ENCODE data around the gene HMGN4. TPM values are rescaled to one million over a fixed set of nuclear protein-coding genes. Genes with fewer than 3 reads are reported as not detected.

Gene HMGN4
- total and polyA plus RNA-seq, 2 donors (not counting 3 experiments of a cell fraction or from before 2014, with no cell fraction given) = 13.1 to 36.9 TPM

- CTCF ChIA-PET = interaction anchor here (1.1 to 2.2 kb wide), 3 partner anchors 10 to 161 kb away, joined by 5 to 7 read pairs (median 5); no protein-coding TSS in a partner anchor
Measured at GRCh38 chr6:26502626-26503025, 35.5 kb upstream of the HMGN4 start.

More at GRCh38 chr6:26502626-26503025, 35.5 kb upstream of the HMGN4 start:
- dilution Hi-C loops (cut with MboI; ENCODE audit: extremely low pct_ligation_motif_present, low sequenced_read_pairs) = no loop called here
- BruUV-seq (replicated peaks) = no TSS peak
- Histone ChIP-seq H3K79me2 (ENCODE audit: control insufficient read depth, insufficient read depth, low read length) (no peaks in the 10 kb centered on the region), H2AFZ (ENCODE audit: low read depth, low read length) (no peak overlapping the region), H3K9me1 (replicated peaks; ENCODE audit: control insufficient read depth, extremely low read depth, insufficient read depth, low read length) (no peaks in the 10 kb centered on the region), H3K9me3 (replicated peaks; ENCODE audit: control insufficient read depth, insufficient read depth, low read length) (no peaks in the 10 kb centered on the region), H3K9ac (replicated peaks; ENCODE audit: extremely low read depth, insufficient read depth, low read length) (no peak overlapping the region), H4K20me1 (replicated peaks; ENCODE audit: control insufficient read depth, extremely low read depth, insufficient read depth, low read length) (no peaks in the 10 kb centered on the region), H3K4me3 (replicated peaks in 1 of 3; ENCODE audit: insufficient read depth in 1 of 3, low read depth in 1 of 3, low read length in 3 of 3) (no peak overlapping the region), H3K27ac (ENCODE audit: insufficient read depth, low read depth, low read length) (no peak overlapping the region), H3K4me2 (ENCODE audit: insufficient read depth, low read length) (no peak overlapping the region), H3K36me3 (ENCODE audit: control insufficient read depth in 2 of 2, extremely low read depth in 1 of 2, insufficient read depth in 2 of 2, low read length in 2 of 2) (no peaks in the 10 kb centered on the region), H3K4me1 (ENCODE audit: control insufficient read depth, extremely low read depth, insufficient read depth, low read length) (peaks cover 5% of the 10 kb centered on the region), H3K27me3 (ENCODE audit: control insufficient read depth in 2 of 2, insufficient read depth in 2 of 2, low read length in 2 of 2) (peaks cover 46 to 49% of the 10 kb centered on the region in 2 experiments)
- intact Hi-C loops (cut with micrococcal nuclease) = no loop called here
- POLR2A ChIA-PET = no interaction called here
- TF ChIP-seq MYC (IDR thresholded peaks at IDR 0.05; ENCODE audit: low read depth, low read length) (no peak), JUN (IDR thresholded peaks at IDR 0.05; ENCODE audit: borderline replicate concordance, insufficient read depth, insufficient read length, low read depth) (no peak), POLR2A (IDR thresholded peaks at IDR 0.05; ENCODE audit: low read depth, low read length) (no peak), CTCF (IDR thresholded peaks at IDR 0.05; ENCODE audit: extremely low read depth in 1 of 2, insufficient read depth in 1 of 2, low read depth in 1 of 2, low read length in 2 of 2) (no peak), EZH2 (IDR thresholded peaks at IDR 0.05; ENCODE audit: borderline replicate concordance, low read depth, low read length, severe bottlenecking) (no peak), GATA2 (IDR thresholded peaks at IDR 0.05; ENCODE audit: insufficient read depth, insufficient read length, low read depth, low read length) (no peak), FOS (IDR thresholded peaks at IDR 0.05; ENCODE audit: borderline replicate concordance, insufficient read depth, low read length) (no peak), POLR2AphosphoS5 (IDR thresholded peaks at IDR 0.05; ENCODE audit: insufficient read depth, low read depth, low read length) (no peak)
- TF ChIP-seq, protein P1, sequence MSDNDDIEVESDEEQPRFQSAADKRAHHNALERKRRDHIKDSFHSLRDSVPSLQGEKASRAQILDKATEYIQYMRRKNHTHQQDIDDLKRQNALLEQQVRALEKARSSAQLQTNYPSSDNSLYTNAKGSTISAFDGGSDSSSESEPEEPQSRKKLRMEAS (IDR thresholded peaks at IDR 0.05; ENCODE audit: insufficient read depth, insufficient read length) = no peak
- no peak for FAIRE-seq
- no peak for DNase-seq (ENCODE audit: low read depth, low spot score)
